Activated CD8-positive, alpha-beta memory T cell treated with anti-CD3 and anti-CD28 coated beads for 36 hours (primary cell): Measurements from ENCODE around the gene PFDN2. TPM values are rescaled to one million over a fixed set of nuclear protein-coding genes. Genes with fewer than 3 reads are reported as not detected.

ENCODE experiments used
- CTCF ChIA-PET: fragments of 350-600 bp; sonication (Branson Sonifier 250); formaldehyde crosslinking; loops from one replicate; lab custom pipeline; 2021; ENCODE audit warnings: antibody characterized with exemption; lab: Charles Lee
- POLR2A ChIA-PET: fragments of 350-600 bp; sonication (Branson Sonifier 250); formaldehyde crosslinking; loops from one replicate; lab custom pipeline; 2021; ENCODE audit warnings: antibody characterized with exemption; lab: Charles Lee
- total RNA-seq, 2 experiments: library from RNA; stranded (reverse); gene quantifications; one replicate each; pipeline ENCODE4 v1.2.3, GENCODE V29; 2021

The PFDN2 gene
- total RNA-seq, 2 experiments from 2014 or later = 148 to 159 TPM

DNA sequence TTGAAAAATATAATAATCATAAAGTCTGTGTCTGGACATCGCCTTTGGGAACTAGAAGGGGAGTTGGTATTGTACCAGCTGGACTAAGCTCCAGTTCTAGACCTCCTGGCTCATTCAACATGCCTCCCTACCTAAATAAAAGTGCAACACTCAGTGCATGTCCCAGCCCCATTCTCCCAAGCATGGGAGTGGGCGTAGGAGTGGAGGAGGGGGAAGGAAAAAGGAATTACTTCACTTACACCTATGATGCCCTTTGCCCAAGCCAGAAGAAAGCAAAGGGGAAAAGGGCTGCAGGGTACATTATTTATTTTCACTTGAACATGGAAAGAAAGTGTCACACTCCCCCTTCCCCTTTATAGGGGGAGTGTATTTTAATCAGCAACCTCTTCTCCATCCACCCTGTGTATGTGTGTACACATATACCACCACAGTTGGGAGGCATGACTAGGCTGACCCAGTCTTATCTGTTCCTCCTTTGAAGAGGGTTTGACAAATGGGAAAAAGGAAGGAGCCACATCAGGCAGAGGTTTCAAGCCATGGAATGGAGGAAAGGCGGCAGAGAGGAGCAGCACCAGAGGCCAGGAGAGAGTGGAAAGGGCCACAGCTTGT lies 3.3 kb upstream of the PFDN2 start:
- ChIA-PET POLR2A (no interaction called here), CTCF (interaction anchor here (0.7 to 1.8 kb wide), 3 partner anchors 11 to 49 kb away, joined by 4 to 7 read pairs (median 4); partner anchors contain the start of gene DEDD)

DNA sequence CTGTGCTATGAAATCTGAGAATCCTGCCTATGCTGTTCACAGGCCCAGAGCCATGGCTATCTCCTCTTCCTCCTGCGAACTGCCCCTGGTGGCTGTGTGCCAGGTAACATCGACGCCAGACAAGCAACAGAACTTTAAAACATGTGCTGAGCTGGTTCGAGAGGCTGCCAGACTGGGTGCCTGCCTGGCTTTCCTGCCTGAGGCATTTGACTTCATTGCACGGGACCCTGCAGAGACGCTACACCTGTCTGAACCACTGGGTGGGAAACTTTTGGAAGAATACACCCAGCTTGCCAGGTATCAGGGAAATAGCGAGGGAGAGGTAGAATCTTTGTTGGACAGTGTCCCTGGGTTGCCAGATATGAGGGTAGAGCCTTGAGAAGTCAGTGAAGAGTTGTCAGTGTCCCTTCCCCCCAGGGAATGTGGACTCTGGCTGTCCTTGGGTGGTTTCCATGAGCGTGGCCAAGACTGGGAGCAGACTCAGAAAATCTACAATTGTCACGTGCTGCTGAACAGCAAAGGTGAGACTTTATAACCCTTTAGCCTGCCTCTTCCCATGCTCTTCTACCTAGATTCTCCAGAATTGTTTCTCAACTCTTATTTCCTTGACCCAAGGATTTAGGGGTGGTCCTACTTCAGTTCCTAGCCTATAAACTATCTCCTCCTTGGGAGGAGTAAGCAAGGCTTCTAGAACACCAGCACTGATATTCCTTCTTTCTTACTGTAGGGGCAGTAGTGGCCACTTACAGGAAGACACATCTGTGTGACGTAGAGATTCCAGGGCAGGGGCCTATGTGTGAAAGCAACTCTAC lies 1.5 kb upstream of the PFDN2 start:
- ChIA-PET POLR2A (interaction anchor here (0.6 to 3.3 kb wide), 2 partner anchors 13 kb away, joined by 4 to 23 read pairs; partner anchors contain the start of gene DEDD), CTCF (no interaction called here)

DNA sequence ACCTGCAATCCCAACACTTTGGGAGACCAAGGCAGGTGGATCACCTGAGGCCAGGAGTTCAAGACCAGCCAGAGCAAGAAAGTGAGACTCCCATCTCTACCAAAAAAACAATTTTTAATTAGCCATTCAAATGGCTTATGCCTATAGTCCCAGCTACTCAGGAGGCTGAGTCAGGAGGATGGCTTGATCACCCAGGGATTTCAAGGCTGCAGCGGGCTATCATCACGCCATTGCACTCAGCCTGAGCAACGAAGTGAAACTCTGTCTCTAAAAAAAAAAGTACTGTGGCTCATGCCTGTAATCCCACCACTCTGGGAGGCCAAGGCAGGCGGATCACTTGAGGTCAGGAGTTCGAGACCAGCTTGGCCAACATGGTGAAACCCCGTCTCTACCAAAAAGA lies 1.9 kb downstream of the PFDN2 start:
- ChIA-PET CTCF (interaction anchor here (1.5 kb wide), 1 partner anchor 17 kb away, joined by 5 read pairs; the partner anchor contains the start of gene DEDD), POLR2A (interaction anchor here (3.3 kb wide), 1 partner anchor 16 kb away, joined by 23 read pairs; the partner anchor contains the start of gene DEDD)

DNA sequence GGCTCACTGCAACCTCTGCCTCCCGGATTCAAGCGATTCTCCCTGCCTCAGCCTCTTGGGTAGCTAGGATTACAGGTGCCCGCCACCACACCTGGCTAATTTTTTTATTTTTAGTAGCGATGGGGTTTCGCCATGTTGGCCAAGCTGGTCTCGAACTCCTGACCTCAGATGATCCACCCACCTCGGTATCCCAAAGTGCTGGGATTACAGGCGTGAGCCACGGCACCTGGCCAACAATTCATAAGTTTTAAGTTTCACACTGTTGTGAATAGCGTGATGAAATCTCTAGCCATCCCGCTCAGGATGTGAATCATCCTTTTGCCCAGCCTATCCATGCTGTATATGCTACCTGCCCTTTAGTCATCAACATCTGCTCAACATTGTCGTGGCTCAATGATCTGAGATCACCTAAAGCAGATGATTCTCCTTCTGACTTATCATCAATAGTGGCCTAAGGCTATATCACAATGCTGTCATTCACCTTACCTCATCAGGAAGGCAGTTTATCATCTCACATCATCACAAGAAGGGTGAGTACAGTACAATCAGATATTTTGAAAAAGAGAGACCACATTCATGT lies 2.6 kb downstream of the PFDN2 start:
- POLR2A ChIA-PET = no interaction called here
- CTCF ChIA-PET = no interaction called here

DNA sequence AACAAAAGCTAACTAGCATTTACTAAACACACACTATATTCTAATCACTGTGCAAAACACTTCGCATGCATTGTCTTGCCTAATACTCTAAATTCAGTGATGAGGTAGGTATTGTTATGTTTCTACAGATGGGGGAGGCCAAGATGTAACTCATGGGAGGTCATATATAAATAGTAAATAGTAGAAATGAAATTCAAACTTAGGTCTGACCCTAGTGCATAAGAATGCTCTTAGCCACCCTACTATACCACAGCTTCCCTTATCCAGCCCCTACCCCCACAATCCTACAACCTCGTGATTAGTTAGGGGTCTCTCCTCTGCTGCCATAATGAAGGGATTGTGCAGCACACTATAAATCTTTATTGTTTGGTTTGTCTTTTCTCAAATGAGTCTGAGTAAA lies 3.3 kb downstream of the PFDN2 start:
- ChIA-PET POLR2A (no interaction called here), CTCF (interaction anchor here (1.2 kb wide), 1 partner anchor 21 kb away, joined by 3 read pairs; no protein-coding TSS in a partner anchor)

DNA sequence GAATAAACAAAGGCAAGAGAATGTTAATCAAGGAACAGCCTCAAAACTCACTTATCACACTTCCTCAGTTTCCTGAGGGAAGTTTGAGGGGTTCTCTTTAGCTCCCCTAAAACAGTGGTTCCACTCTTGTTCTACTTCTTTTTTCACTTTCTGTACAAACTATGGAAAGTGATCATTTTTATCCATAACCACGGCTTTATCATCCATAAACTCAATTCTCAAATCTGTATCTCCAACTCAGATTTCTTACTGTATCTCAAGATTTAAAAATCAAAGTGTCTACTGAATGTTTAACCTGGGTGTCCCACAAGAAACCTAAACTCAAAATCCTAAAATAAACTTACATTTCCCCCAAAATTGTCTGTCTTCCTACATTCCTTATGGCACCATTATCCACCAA lies 3.9 kb downstream of the PFDN2 start:
- ChIA-PET POLR2A (no interaction called here), CTCF (interaction anchor here (1.0 to 1.2 kb wide), 2 partner anchors 11 to 21 kb away, joined by 3 read pairs; no protein-coding TSS in a partner anchor)

DNA sequence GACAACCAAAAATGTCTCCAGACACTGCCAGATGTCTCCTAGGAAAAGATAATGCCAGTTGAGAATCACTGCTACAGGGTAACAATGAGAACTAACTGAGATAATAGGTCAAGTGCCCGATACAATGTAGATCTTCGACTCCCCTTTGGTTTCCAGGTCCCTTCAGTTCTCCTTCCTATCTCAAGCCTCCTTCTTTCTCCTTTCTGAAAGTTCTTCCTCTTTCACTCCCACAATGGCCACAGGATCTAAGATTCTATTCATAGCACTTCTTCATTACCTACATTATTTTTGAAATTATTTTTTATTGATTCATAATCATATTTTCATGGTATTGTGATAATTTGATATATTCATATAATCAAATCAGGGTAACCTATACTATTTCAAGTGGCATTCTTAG lies 6.3 kb downstream of the PFDN2 start:
- CTCF ChIA-PET = no interaction called here

DNA sequence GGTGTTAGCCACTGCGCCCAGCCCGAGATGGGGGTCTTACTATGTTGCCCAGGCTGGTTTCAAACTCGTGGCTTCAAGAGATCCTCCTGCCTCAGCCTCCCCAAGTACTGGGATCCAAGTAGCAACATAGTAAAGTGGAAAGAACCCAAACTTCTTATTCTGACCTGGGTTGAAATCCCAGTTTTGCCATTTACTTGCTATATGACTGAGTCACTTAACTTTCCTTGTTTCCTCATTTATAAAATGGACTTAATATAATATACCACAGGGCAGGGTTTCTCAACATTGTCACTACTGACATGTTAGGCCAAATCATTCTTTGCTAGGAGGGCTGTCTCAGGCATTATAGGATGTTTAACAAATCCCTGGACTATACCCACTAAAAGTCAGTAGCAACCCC lies 6.7 kb downstream of the PFDN2 start:
- CTCF ChIA-PET = no interaction called here
- POLR2A ChIA-PET = no interaction called here

More for the DNA sequence above, 6.3 kb downstream of the PFDN2 start:
- POLR2A ChIA-PET = no interaction called here

DNA sequence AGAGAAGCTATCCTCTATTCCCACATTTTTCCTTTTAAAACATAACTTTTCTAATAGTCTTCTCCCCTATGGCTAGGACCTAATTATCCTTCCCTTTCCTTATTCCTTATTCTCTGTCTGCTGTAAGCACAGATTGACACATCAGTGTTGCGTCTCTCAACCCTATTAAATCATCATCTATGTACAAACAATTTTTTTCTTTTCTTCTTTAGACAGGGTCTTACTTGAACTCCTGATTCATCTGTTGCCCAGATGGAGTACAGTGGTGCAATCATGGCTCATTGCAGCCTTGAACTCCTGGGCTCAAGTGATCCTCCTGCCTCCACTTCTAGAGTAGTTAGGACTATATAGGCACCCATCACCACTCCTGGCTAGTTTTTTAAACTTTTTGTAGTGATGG lies 11.4 kb downstream of the PFDN2 start:
- POLR2A ChIA-PET = no interaction called here
- CTCF ChIA-PET = interaction anchor here (1.0 kb wide), 1 partner anchor 10 kb away, joined by 4 read pairs; no protein-coding TSS in a partner anchor

DNA sequence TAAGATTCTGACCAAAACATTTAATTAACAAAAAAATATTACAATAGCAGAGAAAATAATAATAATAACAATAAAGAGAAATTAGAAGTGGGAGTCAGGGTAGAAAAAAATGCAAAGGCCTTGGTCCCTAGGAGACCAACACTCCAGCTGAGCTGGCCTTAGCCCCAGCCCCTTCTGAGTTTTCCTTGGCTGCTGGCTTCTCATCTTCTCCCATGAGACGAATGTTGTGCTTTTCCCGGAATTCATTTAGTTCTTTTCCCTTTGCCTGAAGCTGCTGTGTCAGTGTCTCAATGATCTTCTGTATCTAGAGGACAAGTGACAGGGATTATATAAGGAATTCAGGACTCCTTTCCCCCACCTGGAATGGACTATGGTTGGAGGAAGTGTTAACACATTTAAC lies 17.3 kb downstream of the PFDN2 start:
- POLR2A ChIA-PET = no interaction called here
- CTCF ChIA-PET = interaction anchor here (1.0 to 1.4 kb wide), 3 partner anchors 35 to 263 kb away, joined by 3 to 4 read pairs (median 4); partner anchors contain the start of gene TSTD1

DNA sequence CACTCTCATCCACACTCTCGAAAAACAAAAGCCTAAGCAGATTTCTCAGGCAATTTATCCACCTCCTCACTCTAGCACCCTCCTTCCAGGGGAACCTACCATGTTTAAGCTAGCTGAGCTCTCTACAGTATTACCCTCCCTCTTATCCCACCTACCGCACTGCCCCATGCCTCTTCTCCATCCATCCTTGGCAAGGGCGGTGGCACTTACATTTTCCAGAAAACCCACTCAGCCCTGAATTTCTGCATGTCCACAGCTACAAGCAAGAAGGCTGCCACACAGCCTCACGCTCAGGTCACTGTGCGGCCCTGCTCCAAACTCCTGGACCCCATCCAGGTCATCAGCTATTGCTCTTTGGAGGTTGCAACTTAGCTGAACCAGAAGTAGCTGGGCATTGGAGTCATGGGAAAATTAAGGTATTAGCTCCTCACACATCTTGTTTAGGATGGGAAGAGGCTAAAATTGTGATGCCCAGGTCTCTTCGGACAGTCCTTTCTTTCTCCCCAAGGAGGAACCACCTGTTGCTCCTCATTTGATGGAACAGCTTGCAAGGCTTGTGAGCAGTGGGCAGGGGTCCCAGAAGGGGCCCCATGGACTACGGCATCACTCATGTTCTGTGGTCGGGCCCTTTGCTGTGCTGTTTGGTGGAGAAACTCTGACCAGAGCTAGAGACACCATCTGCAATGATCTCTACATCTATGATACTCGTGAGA lies 18.6 kb downstream of the PFDN2 start:
- ChIA-PET POLR2A (no interaction called here), CTCF (interaction anchor here (0.9 to 4.0 kb wide), 11 partner anchors 9 to 234 kb away, joined by 3 to 42 read pairs (median 3); partner anchors contain the start of genes ARHGAP30, NECTIN4 and USF1)

DNA sequence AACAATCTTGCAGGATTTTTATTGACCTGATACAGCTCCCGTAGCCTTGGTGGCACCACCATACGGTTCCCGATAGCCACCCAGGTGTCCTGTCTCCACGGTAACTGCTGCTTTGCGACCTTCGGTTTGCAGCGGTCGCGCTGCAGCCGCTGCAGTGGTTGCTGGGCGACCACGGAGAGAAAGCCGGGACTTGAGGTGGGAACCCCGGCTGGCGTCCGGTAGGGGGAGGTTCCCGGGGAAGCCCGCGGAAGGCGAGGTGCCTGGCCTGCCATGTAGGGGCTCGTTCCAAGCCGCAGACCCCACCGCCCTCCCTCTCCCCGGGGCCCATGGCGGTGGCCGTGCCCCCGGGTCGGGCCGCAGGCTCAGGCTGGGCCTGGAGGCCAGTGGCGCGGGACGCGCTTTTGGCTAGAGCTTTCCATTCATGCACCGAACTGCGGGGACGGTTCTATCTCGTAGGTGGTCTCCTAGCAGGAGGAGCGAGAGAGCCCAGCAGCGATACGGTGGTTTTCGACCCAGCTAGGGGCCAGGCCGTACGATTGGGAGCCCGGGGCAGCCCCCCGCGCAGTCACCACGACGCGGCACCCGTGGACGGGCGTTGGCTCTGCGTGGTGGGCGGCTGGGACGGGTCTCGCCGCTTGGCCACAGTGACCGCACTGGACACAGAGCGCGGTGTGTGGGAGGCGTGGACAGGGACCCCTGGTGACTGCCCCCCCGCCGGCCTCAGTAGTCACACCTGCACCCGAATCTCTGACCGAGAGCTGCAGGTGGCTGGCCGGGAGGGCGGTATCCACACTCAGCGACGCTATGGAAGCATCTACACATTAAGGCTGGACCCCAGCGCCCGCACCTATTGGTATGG lies 19.4 kb downstream of the PFDN2 start, which contains the start of gene KLHDC9:
Gene KLHDC9, plus strand, starts transcription at position 152 of the 859 bp plus-strand sequence. Its CDS starts 175 bp downstream, at position 327.
- CTCF ChIA-PET = interaction anchor here (0.6 to 4.0 kb wide), 32 partner anchors 10 to 866 kb away, joined by 3 to 42 read pairs (median 3); partner anchors contain the start of genes ARHGAP30, F11R, NECTIN4 and TSTD1
- POLR2A ChIA-PET = interaction anchor here (0.6 to 1.9 kb wide), 3 partner anchors 28 to 53 kb away, joined by 4 to 8 read pairs (median 5); partner anchors contain the start of genes ARHGAP30 and USF1

DNA sequence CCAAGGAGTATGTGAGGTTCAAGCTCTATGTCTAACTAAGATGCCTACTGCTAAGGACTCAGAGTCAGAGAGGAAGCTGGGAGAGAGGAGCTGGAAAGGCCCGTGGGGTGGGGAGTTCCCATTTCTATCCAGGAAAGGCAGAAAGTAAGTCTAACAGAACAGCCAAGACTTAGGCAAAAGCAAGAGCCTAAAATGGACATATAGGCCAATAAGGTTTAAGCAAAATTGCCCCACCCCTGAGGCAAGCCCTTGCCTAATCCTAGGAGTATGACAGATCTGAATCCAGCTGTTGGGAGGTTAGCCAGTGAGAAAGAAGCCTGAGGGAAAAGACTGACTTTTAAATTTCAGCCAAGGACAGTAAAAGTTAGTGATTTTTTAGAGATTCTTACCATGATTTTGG lies 21.3 kb downstream of the PFDN2 start:
- POLR2A ChIA-PET = interaction anchor here (1.9 kb wide), 1 partner anchor 26 kb away, joined by 8 read pairs; the partner anchor contains the start of gene ARHGAP30
- CTCF ChIA-PET = interaction anchor here (0.6 to 4.0 kb wide), 14 partner anchors 8 to 106 kb away, joined by 3 to 42 read pairs (median 7); partner anchors contain the start of genes ARHGAP30, F11R, NECTIN4 and USF1

DNA sequence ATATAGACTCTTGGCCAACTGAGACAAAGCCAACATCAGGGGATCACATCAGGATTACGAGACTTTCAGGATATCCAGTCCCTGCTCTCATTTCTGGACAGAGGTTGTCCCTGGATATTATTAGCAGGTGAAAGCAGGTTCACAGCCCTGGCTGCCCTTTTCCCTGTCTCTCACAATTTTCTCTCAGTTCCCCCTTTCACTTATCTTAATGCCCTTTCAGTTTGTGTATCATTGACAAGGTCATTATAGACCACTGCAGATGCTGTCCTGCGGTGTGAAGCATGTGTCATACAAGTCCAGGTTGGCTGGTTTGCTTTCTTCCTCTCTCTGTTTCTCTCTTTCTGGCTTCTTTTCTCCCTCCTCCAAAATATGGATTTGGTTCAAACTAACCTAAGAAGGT lies 21.8 kb downstream of the PFDN2 start:
- ChIA-PET CTCF (interaction anchor here (0.6 to 4.0 kb wide), 8 partner anchors 8 to 92 kb away, joined by 3 to 42 read pairs (median 6); partner anchors contain the start of genes ARHGAP30, NECTIN4 and USF1), POLR2A (no interaction called here)

DNA sequence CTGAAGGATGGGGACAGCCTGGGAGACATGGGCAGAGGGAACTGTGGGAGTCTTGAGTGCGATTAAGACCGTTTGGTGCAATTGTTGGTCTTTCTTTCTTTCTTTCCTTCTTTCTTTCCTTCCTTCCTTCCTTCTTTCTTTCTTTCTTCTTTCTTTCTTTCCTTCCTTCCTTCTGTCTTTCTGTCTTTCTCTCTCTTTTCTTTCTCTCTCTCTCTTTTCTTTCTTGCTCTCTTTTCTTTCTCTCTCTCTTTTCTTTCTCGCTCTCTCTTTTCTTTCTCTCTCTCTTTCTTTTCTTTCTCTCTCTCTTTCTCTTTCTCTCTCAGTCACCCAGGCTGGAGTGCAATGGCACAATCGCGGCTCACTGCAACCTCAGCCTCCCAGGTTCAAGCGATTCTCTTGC lies 22.6 kb downstream of the PFDN2 start:
- CTCF ChIA-PET = interaction anchor here (1.0 kb wide), 1 partner anchor 10 kb away, joined by 3 read pairs; no protein-coding TSS in a partner anchor
- POLR2A ChIA-PET = no interaction called here

DNA sequence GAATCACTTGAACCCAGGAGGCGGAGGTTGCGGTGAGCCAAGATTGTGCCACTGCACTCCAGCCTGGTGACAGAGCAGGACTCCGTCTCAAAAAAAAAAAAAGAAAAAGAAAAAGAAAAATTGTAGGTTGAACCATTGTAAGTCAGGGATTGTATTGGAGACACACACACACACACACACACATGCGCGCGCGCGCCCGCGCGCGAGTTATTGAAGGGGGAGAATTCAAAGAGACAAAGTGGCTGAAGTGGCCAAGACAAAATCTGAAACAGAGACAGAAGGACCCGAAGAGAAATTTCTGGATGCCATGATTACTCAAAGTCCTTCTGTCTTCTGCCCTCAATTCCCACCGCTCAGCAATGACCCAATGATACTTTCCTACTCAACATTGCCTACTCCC lies 23.4 kb downstream of the PFDN2 start:
- POLR2A ChIA-PET = no interaction called here

DNA sequence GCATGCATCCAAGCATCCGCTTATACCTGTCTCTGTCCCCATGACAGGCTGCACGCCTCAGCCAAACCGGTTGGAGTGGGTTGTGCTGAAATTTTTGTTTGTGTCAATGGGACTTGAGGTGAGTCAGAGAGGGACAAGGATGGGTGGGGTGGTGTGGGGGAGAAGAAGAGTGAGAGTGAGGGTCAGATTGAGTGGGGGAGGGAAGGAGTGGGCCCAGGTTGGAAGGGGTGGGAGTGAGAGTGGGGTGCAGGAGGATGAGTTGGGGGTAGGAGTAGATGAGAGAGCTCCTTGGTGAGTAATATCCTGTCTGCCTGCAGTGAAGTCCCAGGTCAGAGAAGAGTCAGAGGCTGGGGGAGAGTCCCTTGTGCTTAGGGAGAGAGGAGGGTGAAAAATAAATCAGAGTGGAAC lies 25.2 kb downstream of the PFDN2 start:
- ChIA-PET POLR2A (interaction anchor here (0.6 kb wide), 1 partner anchor 61 kb away, joined by 3 read pairs; no protein-coding TSS in a partner anchor), CTCF (interaction anchor here (1.0 to 1.9 kb wide), 4 partner anchors 21 to 96 kb away, joined by 3 to 11 read pairs (median 4); no protein-coding TSS in a partner anchor)

More for the DNA sequence above, 23.4 kb downstream of the PFDN2 start:
- CTCF ChIA-PET = no interaction called here
